ENCODE data around the gene LCN15. TPM values are rescaled to one million over a fixed set of nuclear protein-coding genes. Genes with fewer than 3 reads are reported as not detected.

LCN15 gene
- total and polyA plus RNA-seq, 2 of the 13 experiments (the other 11 are each of a cell fraction or from before 2014, with no cell fraction given): 1.3 to 53.7 TPM

- H3K27me3 ChIP-seq (ENCODE audit: control insufficient read depth in 1 of 2, insufficient read depth in 2 of 2, low read length in 2 of 2): no peaks in the 10 kb centered on the region
- no peak for TF ChIP-seq ZNF572 (CRISPR knock-in tag; IDR thresholded peaks at IDR 0.05)
- no peak for TF ChIP-seq ZNF569 (CRISPR knock-in tag; IDR thresholded peaks at IDR 0.05; ENCODE audit: borderline replicate concordance)
- no peak for TF ChIP-seq ARNT (IDR thresholded peaks at IDR 0.05)
- no peak for TF ChIP-seq ZNF563 (CRISPR knock-in tag; IDR thresholded peaks at IDR 0.05)
- no peak for TF ChIP-seq ZNF782 (CRISPR knock-in tag; IDR thresholded peaks at IDR 0.05; ENCODE audit: borderline replicate concordance)
- TF ChIP-seq LRRFIP1 (CRISPR knock-in tag; conservative IDR thresholded peaks at IDR 0.05): no peak
- no peak for TF ChIP-seq ZMYM3 (CRISPR knock-in tag; IDR thresholded peaks at IDR 0.05)
- no peak for TF ChIP-seq ZNF850 (CRISPR knock-in tag; conservative IDR thresholded peaks at IDR 0.05)
- TF ChIP-seq ATF6 (CRISPR knock-in tag; conservative IDR thresholded peaks at IDR 0.05): no peak
- peak; percentile 84 for TF ChIP-seq RBM22 (optimal IDR thresholded peaks at IDR 0.05; ENCODE audit: low read length)
- TF ChIP-seq IRF9 (CRISPR knock-in tag; IDR thresholded peaks at IDR 0.05; ENCODE audit: borderline replicate concordance): no peak
- peak; percentile 40; the same call in 1 of the 2 replicates for TF ChIP-seq PBX3 (CRISPR knock-in tag; IDR thresholded peaks at IDR 0.05; ENCODE audit: borderline replicate concordance)
- TF ChIP-seq RNF2 (conservative IDR thresholded peaks at IDR 0.05; ENCODE audit: low read depth): no peak
- no peak for TF ChIP-seq TP53 (CRISPR knock-in tag; conservative IDR thresholded peaks at IDR 0.05)
- no peak for TF ChIP-seq NR2F6 (IDR thresholded peaks at IDR 0.05)
- TF ChIP-seq NR2F6 (CRISPR knock-in tag; IDR thresholded peaks at IDR 0.05): no peak
- TF ChIP-seq GPN1 (CRISPR knock-in tag; IDR thresholded peaks at IDR 0.05; ENCODE audit: borderline replicate concordance): no peak
- TF ChIP-seq ZNF230 (CRISPR knock-in tag; IDR thresholded peaks at IDR 0.05): no peak
Measured at GRCh38 chr9:136803551-136804508, 39.5 kb upstream of the LCN15 start.

More at GRCh38 chr9:136803551-136804508, 39.5 kb upstream of the LCN15 start:
- ATAC-seq (no peak), DNase-seq (ENCODE audit: low spot score) (no peak), FAIRE-seq (no peak)
- peaks cover 0 to 2% of the 10 kb centered on the region in 2 experiments; a peak in 3 of 5 replicates for H3K36me3 ChIP-seq (replicated peaks in 1 of 2; ENCODE audit: control insufficient read depth in 1 of 2, insufficient read depth in 2 of 2, low read length in 2 of 2)
- WGBS (ENCODE audit: low lambda C conversion rate): 95% methylated on average over 22 of the region's 22 CpGs
- H3K4me3 ChIP-seq (replicated peaks in 1 of 3; ENCODE audit: insufficient read depth in 1 of 3, low read depth in 2 of 3, low read length in 3 of 3): no peak overlapping the region
- no peaks in the 10 kb centered on the region; the same call in none of the 2 replicates for H4K20me1 ChIP-seq (ENCODE audit: insufficient read depth, low read length)
- POLR2A ChIA-PET: no interaction called here
- H3K79me2 ChIP-seq (ENCODE audit: insufficient read depth, low read length): peaks cover 50% of the 10 kb centered on the region
- CTCF ChIA-PET (ENCODE audit: low intra/inter-chr PET ratio, low total read pairs): no interaction called here
- H3K4me1 ChIP-seq (ENCODE audit: insufficient read depth, low read length): peaks cover 54% of the 10 kb centered on the region
- intact Hi-C loops (cut with micrococcal nuclease; ENCODE audit: unreplicated experiment): no loop called here
- H2AFZ ChIP-seq (ENCODE audit: low read length): no peak overlapping the region
- peak overlapping the region; percentile 8 for H3K27ac ChIP-seq (ENCODE audit: extremely low read length, insufficient read depth, low read length)
- no peaks in the 10 kb centered on the region for H3K9me3 ChIP-seq (ENCODE audit: low read length)
- no TSS peak for BruUV-seq (replicated peaks)
- in situ Hi-C loops (cut with HindIII; ENCODE audit: extremely low pct_ligation_motif_present, low pct_unique_long_range_greater_than_20kb): no loop called here
- no peak overlapping the region for H3K9ac ChIP-seq (ENCODE audit: insufficient read depth, low read depth, low read length)
- H3K4me2 ChIP-seq (ENCODE audit: low read depth, low read length): no peak overlapping the region
